ENCODE data around the gene PLOD1.
A peak's percentile ranks its signal among the peaks of the same experiment; 100 is the strongest.
"Not testable (repeated sequence)": the region's sequence is repeated elsewhere in the genome, so short reads cannot be mapped to it uniquely, and the experiment has no call there.

Gene PLOD1

GRCh38 chr1:11934302-11935056 is at the start of gene PLOD1:
TSS of gene PLOD1 (plus strand) at chr1:11934717. CDS start at chr1:11934780, 63 bp downstream.
- DNase-seq, result peak; percentile 95

GRCh38 chr1:11885916-11886315 is 48.6 kb upstream of the PLOD1 start:
- no peak for DNase-seq

- DNase-seq, result no peak
Measured at GRCh38 chr1:11886986-11887665, 47.4 kb upstream of the PLOD1 start.

- no peak for DNase-seq
Measured at GRCh38 chr1:11887666-11888007, 46.9 kb upstream of the PLOD1 start.

GRCh38 chr1:11888206-11888876 is 46.2 kb upstream of the PLOD1 start:
- DNase-seq, result no peak

GRCh38 chr1:11888877-11889208 is 45.7 kb upstream of the PLOD1 start:
- no peak for DNase-seq

GRCh38 chr1:11891433-11892186 is 42.9 kb upstream of the PLOD1 start:
- no peak for DNase-seq

GRCh38 chr1:11893907-11894251 is 40.6 kb upstream of the PLOD1 start:
- peak; percentile 89 for DNase-seq

GRCh38 chr1:11894501-11894900 is 40.0 kb upstream of the PLOD1 start:
- not testable (repeated sequence) for DNase-seq

GRCh38 chr1:11898086-11898785 is 36.3 kb upstream of the PLOD1 start:
- DNase-seq, result no peak

GRCh38 chr1:11898831-11899467 is 35.6 kb upstream of the PLOD1 start:
- DNase-seq, result no peak

- DNase-seq, result not testable (repeated sequence)
Measured at GRCh38 chr1:11901446-11901845, 33.1 kb upstream of the PLOD1 start.

- no peak for DNase-seq
Measured at GRCh38 chr1:11903210-11903609, 31.3 kb upstream of the PLOD1 start.

- DNase-seq, result not testable (repeated sequence)
Measured at GRCh38 chr1:11904156-11904555, 30.4 kb upstream of the PLOD1 start.

GRCh38 chr1:11904978-11905377 is 29.5 kb upstream of the PLOD1 start:
- DNase-seq, result no peak

GRCh38 chr1:11906870-11907269 is 27.6 kb upstream of the PLOD1 start:
- no peak for DNase-seq

- DNase-seq, result peak; percentile 94
Measured at GRCh38 chr1:11907275-11908094, 27.0 kb upstream of the PLOD1 start.

GRCh38 chr1:11908095-11908675 is 26.3 kb upstream of the PLOD1 start:
- peak; percentile 88 for DNase-seq

GRCh38 chr1:11910914-11911228 is 23.6 kb upstream of the PLOD1 start:
- DNase-seq, result not testable (repeated sequence)

- no peak for DNase-seq
Measured at GRCh38 chr1:11912000-11912399, 22.5 kb upstream of the PLOD1 start.
